HG03342 (cell line): Measurements from ENCODE around the gene TMEM239.
A peak's percentile ranks its signal among the peaks of the same experiment; 100 is the strongest.
"Not testable (repeated sequence)": the region's sequence is repeated elsewhere in the genome, so short reads cannot be mapped to it uniquely, and the experiment has no call there.

Experiments used
- ATAC-seq: cut with Tn5 transposase; IDR thresholded peaks from one replicate; pipeline ENCODE4 v1.9.1; 2021; ENCODE audit warnings: mild to moderate bottlenecking, moderate library complexity; ENCODE audit not compliant: unreplicated experiment

TMEM239 gene

DNA sequence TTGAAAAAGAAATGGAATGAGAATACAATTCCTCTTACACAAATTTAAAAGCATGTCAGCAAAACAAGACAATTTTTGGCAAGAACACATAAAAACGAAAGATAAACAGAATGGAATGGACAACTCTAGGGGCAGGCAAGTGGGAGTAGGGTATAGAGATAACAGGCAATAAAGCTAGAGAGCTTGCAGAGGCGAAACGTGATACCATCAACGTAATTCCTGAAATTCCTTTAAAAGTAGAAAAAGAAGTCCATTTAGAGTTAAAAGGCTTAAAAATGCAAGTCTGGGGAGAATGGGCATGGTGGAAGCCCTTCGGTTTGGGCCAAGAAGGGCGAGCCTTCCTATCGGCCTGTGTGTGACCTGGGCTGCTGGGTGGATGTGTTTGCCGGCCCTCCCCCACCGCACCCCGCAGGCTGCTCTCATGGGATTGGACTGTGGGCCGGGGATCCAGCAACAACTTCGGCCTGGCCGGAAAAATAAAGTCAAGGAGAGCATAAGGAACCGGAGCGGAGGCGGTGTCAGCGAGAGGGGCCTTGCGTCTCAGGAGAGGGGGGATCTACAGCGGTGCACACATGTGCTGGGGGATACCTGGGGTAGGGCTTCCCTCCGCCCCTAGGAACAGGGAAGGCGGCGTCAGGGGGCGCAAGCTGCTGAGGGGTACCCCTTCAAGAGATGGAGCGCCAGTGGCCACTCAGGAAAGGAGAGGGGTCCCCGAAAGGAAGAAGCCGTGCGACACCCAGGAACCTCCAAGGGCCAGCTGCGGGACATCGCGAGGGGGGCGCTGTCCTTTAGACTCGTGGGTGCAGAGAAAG, 4.1 kb downstream of the TMEM239 start:
- ATAC-seq = no peak

DNA sequence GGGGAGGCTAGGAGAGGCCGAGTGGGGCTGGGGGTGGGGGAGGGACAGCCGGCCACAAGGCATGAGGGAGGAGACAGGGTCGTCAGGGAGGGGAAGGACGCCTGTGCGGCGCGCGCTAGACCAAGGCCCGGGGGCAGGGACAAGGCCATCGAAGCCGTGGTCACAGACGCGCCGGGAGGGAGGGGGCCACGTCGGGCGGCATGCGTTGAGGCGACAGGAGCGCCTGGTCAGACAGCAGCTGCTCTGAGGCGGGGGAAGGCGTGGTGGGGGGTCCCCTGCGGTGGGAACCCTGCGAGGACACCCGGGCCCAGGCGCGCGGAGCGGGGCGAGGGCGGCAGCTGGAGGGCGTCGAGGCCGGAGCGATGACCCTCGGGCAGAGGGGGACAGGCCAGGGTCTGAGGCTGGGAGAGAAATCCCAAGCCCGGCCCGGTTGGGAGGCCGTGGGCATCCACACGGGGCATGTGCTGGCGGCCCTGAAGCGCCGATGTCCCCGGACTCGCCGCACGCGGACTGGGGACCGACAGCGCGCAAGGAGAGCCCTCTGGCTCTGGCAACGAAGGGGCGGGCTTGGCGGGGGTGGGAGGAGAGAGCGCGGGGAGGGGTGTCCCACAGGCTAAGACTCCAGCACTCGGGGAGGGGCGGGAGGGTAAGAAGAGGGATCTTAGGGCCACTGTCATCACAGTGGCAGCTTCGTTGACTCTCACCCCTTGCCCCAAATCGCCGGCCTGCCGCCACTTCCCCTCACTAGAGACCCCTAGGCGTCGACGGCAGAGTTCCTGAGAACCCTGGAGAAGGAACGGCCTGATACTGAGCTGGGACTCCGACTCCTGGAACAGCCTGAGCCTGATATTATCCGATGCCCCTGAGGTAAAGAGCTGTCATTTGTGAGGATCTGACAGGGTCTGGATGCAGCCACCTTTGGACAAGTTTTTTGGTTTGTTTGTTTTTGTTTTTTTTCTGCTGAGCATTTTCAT, 5.0 kb downstream of the TMEM239 start:
- no peak for ATAC-seq

GRCh38 chr20:2822073-2822472, 5.9 kb downstream of the TMEM239 start:
- no peak for ATAC-seq

GRCh38 chr20:2825761-2826160, 9.6 kb downstream of the TMEM239 start:
- no peak for ATAC-seq

DNA sequence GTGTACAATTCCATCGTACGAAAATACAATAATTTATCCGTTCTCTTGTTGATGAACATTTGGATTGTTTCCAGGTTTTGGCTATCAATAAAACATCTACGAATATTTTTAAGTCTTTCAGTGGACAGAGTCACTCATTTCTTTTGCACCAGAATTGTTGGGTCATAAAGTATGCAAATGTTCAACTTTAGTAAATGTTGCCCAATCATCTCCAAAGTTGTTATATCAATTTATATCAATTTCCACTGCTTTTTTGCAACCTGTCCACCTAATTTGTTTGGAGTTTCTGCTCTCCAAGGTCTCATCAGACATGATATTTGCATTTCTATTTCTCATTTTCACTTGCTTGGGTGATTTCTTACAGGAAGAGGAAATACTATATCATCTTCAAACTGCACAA, 10.5 kb downstream of the TMEM239 start:
- ATAC-seq = no peak

DNA sequence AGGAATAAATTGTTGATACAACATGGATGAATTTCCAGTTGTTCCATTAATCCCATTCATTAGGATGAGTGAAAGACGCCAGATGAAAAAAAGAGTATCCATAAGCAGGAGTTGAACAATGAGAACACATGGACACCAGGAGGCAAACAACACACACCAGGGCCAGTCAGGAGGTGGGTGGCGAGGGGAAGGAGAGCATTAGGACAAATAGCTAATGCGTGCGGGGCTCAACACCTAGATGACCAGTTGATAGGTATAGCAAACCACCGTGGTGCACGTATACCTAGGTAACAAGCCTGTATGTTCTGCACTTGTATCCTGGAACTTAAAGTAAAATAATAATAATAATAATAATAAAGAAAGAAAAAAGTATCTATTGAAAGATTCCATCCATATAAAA, 13.2 kb downstream of the TMEM239 start:
- no peak for ATAC-seq

DNA sequence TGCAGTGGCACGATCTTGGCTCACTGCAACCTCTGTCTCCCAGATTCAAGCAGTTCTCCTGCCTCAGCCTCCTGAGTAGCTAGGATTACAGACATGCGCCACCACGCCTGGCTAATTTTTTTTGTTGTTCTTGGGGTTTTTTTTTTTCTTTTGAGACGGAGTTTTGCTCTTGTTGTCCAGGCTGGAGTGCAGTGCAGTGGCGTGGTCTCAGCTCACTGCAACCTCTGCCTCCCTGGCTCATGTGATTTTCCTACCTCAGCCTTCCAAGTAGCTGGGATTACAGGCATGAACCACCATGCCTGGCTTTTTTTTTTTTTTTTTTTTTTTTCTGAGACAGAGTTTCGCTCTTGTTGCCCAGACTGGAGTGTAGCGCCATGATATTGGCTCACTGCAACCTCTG, 15.0 kb downstream of the TMEM239 start:
- ATAC-seq = not testable (repeated sequence)

DNA sequence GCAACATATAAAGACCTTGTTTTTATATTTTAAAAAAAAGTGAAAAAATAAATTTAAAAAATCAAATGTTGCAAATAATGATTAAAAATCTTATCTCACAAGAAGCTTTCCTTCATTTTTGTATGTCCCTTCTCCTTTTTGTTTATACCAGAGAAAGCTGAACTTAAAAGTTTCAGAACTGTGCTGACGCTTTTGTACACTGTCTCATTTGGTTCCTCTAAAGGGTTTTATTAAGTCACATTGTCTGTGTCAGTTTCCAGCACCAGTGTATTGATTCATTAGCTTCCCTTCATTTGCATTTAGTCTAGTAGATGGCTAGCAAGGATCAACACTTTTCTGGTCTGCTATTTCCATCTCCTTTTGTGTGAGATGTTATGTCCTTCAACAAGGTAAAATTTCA, 17.6 kb downstream of the TMEM239 start:
- ATAC-seq = no peak

DNA sequence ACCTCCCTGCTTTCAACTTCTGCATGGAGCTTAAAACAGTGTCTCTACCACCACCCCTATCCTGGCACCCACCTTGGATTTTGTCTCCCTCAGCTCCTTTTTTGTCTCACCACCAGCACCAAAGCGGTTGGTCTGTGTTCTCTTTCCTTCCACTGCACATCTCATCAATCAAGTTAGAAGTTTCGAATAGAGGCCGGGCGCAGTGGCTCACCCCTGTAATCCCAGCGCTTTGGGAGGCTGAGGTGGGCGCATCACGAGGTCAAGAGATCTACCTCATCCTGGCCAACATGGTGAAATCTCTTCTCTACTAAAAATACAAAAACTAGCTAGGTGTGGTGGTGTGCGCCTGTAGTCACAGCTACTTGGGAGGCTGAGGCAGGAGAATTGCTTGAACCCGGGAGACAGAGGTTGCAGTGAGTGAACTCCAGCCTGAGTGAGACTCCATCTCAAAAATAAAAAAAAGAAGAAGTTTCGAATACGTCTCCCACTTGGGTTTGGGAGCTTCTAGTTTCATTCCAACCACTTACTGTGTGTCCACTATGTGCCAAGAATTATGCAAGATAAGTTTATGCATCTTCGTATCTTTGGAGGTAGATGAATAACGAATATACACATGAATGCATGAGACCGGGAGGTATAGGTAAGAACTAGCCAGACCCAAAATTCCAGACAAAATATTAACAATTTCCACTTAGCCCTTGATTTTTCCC, 18.4 kb downstream of the TMEM239 start:
- ATAC-seq = no peak

DNA sequence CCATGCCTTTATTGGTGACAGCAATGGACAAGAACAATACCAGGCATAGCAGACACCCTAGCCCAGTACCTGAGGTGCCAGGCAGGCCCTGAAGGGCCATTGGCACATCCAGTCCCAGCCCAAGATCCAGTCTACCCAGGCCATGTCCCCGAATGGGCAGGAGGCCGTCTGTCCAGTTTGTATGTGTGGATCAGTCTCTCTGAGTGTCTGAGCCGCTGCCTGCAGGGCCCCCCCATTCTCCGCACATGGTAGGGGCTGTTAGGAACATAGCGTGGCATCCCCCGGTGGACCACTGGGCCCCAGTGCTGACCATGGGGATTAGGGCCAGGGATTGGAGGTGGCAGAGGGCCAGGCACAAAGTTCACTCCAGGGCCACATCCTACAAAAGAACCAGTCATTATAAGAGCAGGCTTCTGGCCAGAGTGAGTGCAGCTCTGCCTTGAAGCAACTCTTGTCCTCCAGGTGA, 19.2 kb downstream of the TMEM239 start:
- no peak for ATAC-seq

DNA sequence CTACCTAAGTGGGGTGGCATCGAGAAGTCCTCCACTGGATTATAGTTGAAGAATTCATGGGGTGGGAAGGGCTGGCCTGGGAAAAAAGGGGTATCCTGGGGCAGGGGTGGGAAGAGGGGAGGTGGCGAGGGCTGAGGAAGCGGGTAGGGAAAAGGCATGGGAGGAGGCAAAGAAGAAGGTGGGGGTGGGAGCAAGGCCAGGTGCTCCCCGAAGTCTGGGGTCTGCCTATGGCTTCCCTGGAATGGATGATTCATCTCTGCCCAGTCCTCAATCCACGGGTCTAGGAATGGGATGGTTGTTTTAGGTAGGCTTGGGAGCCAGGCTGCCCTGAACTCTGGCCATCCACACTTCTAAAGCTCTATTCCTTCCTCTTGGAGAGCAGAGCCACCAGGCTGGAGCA, 19.9 kb downstream of the TMEM239 start:
- no peak for ATAC-seq

GRCh38 chr20:2837221-2837960, 21.2 kb downstream of the TMEM239 start:
- no peak for ATAC-seq

- no peak for ATAC-seq
Measured at GRCh38 chr20:2838170-2838797, 22.1 kb downstream of the TMEM239 start.

- no peak for ATAC-seq
Measured at GRCh38 chr20:2838847-2839671, 22.9 kb downstream of the TMEM239 start.

GRCh38 chr20:2839732-2840137, 23.6 kb downstream of the TMEM239 start:
- ATAC-seq = no peak

DNA sequence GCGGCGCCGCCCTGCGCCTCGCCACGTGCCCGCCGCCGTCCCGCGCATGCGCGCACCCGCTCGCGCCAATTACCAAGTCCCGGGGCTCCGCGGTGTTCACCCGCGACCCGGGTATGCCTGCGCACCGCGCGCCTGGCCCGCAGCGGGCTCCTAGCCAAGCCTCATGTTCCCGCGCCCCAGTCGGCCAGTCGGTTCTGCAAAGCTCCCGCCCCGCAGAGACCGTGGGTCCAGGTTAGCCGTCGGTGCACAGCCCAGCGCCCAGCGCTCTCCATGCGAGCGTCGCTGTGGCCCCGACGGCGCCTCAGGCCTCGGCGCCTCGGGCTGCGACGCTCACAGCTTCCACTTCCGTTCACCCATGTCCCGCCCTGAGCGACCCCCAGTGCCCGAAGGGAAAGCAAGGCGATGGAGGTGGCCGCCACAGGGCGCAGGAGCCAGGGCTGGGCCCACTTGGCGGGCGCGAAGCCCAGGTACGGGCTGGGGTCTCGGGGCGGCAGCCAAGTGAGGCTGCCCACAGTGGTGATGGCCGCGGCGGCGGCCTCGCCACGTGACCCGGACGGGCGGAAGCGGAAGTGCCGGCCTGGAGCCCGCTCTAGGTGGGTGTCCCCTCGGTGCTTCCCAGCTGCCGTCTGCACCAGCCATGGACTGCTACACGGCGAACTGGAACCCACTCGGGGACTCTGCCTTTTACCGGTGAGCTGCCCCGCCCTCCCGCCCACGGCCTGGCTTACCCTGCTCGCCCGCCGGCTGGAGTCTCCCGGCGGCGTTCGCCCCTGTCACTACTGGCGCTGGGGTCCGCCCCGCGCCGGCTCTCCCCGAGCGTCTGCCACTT, 24.2 kb downstream of the TMEM239 start, which contains the start of the genes PCED1A and VPS16:
TSS of gene PCED1A (minus strand) at position 518 of the 829 bp plus-strand sequence. CDS start 743 bp downstream, outside the sequence.
TSS of gene VPS16 (plus strand) at position 608 of the 829 bp plus-strand sequence. CDS start at position 638, 30 bp downstream.
- ATAC-seq = peak; percentile 92

DNA sequence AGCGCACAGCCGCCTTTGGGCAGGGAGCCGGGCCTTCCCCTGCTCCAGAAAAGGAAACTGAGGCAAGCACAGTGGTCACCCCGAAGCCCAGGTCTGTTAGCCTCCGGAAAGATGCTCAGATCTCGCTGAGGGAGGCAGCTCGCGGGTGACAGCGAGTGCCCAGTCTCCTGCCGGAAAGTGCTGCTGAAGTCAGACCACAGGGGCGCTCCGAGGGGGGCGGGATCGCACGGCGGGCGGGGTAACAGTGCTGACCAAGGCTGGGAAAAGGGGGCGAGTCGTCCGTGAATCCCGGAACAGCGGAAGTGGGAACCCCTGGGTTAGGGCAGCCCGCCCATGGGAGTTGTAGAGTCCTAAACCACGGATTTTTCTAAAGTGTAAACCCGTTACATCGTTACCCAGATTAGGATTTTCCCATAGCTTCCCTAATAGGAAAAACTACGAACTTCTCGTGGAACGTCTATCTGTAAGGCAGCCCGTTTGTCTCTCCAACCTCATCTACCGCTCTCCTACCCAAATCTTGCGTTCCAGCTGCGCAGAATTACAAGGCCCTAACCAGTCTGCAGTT, 24.9 kb downstream of the TMEM239 start:
- peak; percentile 28 for ATAC-seq

GRCh38 chr20:2845607-2846006, 29.4 kb downstream of the TMEM239 start:
- ATAC-seq = no peak
